GM12872 (cell line): ENCODE measurements around the gene ATOH1.
A peak's percentile ranks its signal among the peaks of the same experiment; 100 is the strongest.

Experiments used
- TF ChIP-seq, protein P1 (sequence below): IDR thresholded peaks from 3 replicates; pipeline ENCODE4 v1.5.1; 2011; ENCODE audit warnings: low read depth, mild to moderate bottlenecking, low read length, moderate library complexity; ENCODE audit not compliant: insufficient read depth

The ATOH1 gene

GRCh38 chr4:93839704-93840103 is 11.2 kb downstream of the ATOH1 start:
- TF ChIP-seq, protein P1, sequence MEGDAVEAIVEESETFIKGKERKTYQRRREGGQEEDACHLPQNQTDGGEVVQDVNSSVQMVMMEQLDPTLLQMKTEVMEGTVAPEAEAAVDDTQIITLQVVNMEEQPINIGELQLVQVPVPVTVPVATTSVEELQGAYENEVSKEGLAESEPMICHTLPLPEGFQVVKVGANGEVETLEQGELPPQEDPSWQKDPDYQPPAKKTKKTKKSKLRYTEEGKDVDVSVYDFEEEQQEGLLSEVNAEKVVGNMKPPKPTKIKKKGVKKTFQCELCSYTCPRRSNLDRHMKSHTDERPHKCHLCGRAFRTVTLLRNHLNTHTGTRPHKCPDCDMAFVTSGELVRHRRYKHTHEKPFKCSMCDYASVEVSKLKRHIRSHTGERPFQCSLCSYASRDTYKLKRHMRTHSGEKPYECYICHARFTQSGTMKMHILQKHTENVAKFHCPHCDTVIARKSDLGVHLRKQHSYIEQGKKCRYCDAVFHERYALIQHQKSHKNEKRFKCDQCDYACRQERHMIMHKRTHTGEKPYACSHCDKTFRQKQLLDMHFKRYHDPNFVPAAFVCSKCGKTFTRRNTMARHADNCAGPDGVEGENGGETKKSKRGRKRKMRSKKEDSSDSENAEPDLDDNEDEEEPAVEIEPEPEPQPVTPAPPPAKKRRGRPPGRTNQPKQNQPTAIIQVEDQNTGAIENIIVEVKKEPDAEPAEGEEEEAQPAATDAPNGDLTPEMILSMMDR: no peak

GRCh38 chr4:93841803-93842345 is 13.3 kb downstream of the ATOH1 start:
- TF ChIP-seq, protein P1: no peak

DNA sequence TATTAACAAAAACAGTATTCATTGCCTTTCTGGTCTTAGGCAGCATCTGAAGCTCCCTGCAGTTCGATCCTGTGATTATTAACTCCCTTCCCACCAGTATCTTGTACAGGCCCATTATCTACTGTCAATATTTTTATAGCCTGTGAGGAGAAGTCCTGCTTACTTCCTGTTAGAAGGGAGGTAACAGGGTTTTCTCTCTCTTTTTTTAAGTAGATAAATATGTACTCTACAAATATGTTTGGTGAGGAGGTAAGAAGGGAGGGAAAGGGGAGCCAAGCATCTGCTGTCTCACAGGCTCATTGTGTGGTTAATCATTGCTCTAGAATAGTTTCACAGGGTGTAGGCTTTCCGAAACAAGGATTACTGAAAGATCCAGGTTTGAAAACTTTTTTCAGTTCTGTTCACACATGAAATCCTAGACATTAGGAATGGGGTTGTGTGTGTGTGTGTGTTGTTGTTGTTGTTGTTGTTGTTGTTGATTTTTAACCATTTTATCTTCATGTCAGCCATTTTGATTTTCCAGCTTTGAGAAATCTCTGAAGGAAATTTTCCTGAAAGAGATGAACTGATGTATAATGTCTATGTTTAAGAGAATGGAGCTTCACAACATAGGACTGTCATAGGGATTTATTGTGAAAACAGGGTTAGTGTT is 14.2 kb downstream of the ATOH1 start:
- TF ChIP-seq, protein P1: no peak

GRCh38 chr4:93843772-93844171 is 15.2 kb downstream of the ATOH1 start:
- TF ChIP-seq, protein P1: no peak

DNA sequence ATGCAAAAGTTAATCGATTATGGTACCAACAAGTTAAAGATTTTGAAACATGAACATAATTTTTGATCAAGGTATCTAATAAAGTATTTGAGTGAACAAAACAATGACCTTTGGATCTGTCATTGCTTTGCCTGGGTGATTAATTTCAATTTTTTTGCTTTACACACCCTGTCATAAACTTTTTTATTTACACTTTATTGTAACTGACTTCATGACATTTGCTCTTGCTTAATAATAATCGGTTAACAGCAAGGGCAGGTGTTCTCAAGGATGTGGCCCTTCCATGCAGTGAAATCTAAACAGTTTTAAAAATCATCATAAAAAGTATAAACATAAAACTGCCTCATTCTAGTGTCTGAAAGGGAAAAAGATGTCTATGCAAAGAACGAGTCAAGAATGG is 24.1 kb downstream of the ATOH1 start:
- TF ChIP-seq, protein P1: no peak

GRCh38 chr4:93855926-93856325 is 27.4 kb downstream of the ATOH1 start:
- TF ChIP-seq, protein P1: no peak

DNA sequence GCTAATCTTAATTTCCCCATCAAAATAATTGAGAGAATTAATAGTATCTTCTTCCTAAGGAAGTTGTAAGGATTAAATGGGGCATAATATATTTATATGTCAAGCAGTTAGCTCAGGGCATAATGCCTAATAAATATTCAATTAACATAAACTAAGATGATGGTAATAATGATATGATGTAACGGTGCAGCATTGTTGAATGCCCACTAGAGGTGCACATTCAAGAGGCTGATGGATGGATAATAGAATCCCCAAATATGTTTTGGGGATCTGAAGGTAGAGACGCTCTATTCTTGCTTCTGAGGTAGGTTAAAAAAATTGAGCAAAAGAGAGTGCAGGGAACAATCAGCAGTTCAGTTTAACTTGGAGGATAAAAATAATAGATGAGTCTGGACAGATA is 37.1 kb downstream of the ATOH1 start:
- TF ChIP-seq, protein P1: peak; percentile 35; the same call in 2 of the 3 replicates
